HepG2 (cell line): ENCODE data around the gene ZFPL1. TPM values are rescaled to one million over a fixed set of nuclear protein-coding genes. Genes with fewer than 3 reads are reported as not detected.

Experiments used
- ATAC-seq: fragments of 200-7000 bp; cut with Tn5 transposase; 3 replicates; pipeline ENCODE4 v1.9.1; 2020; ENCODE audit warnings: mild to moderate bottlenecking, moderate library complexity
- BruUV-seq: library from RNA; stranded (reverse); fragments of 400-500 nt; replicated peaks from 2 replicates; lab custom pipeline; 2021; lab: Mats Ljungman, UMichigan
- CTCF ChIA-PET: fragments of 300-600 bp; formaldehyde crosslinking; extraction: SDS; loops from one replicate; lab custom pipeline; 2021; ENCODE audit warnings: low total read pairs, inconsistent platforms, low intra/inter-chr PET ratio; lab: Yijun Ruan, JAX
- POLR2A ChIA-PET: fragments of 350-600 bp; sonication (Branson Sonifier 250); formaldehyde crosslinking; loops from one replicate; lab custom pipeline; 2020; ENCODE audit warnings: antibody characterized with exemption, inconsistent platforms; lab: Yijun Ruan, JAX
- DNase-seq: peaks from one replicate; pipeline ENCODE4 v3.0.0-alpha.2; 2015; ENCODE audit warnings: low spot score
- FAIRE-seq: peaks from 3 replicates; lab custom pipeline; 2011; peaks lifted over from hg19 to GRCh38; lab: Jason Lieb, UNC
- H2AFZ ChIP-seq: one replicate; pipeline ENCODE4 v1.6.1; 2011; ENCODE audit warnings: low read length, inconsistent platforms
- H3K27ac ChIP-seq: fragments of 300-600 bp; 3 replicates; pipeline ENCODE4 v1.8.0; 2011; ENCODE audit warnings: mixed run types, mild to moderate bottlenecking, mixed read lengths, low read length, inconsistent platforms; ENCODE audit not compliant: insufficient read depth; ENCODE audit errors: extremely low read length
- H3K27me3 ChIP-seq, 2 experiments: fragments of 200-600 bp in 1 of 2; 2 replicates in 1 of 2; 3 replicates in 1 of 2; pipeline versions ENCODE4 v1.6.0 to v1.8.0; 2011; ENCODE audit warnings: low read length in 2 of 2, mild to moderate bottlenecking in 2 of 2, moderate library complexity in 2 of 2, inconsistent platforms in 1 of 2; ENCODE audit not compliant: insufficient read depth in 2 of 2, control insufficient read depth in 1 of 2
- H3K36me3 ChIP-seq, 2 experiments: fragments of 200-600 bp in 1 of 2; replicated peaks in 1 of 2; 2 replicates in 1 of 2; 3 replicates in 1 of 2; pipeline versions ENCODE4 v1.5.1 to v1.8.0; 2011; ENCODE audit warnings: low read length in 2 of 2, inconsistent platforms in 1 of 2; ENCODE audit not compliant: insufficient read depth in 2 of 2, control insufficient read depth in 1 of 2
- H3K4me1 ChIP-seq: 2 replicates; pipeline ENCODE4 v1.5.1; 2012; ENCODE audit warnings: low read length, inconsistent platforms; ENCODE audit not compliant: insufficient read depth
- H3K4me2 ChIP-seq: 2 replicates; pipeline ENCODE4 v1.6.0; 2011; ENCODE audit warnings: low read depth, low read length, inconsistent platforms
- H3K4me3 ChIP-seq, 3 experiments: fragments of 200-600 bp in 1 of 3; sonication (generic), shearing (Covaris generic) in 1 of 3; replicated peaks in 1 of 3; 2 replicates each; pipeline ENCODE4 v1.5.1; 2011 to 2016; ENCODE audit warnings: low read length in 3 of 3, inconsistent platforms in 2 of 3, low read depth in 2 of 3, mild to moderate bottlenecking in 2 of 3, control low read depth in 1 of 3, mixed read lengths in 1 of 3; ENCODE audit not compliant: insufficient read depth in 1 of 3
- H3K79me2 ChIP-seq: one replicate; pipeline ENCODE4 v1.6.1; 2011; ENCODE audit warnings: low read length, inconsistent platforms; ENCODE audit not compliant: insufficient read depth
- H3K9ac ChIP-seq: 2 replicates; pipeline ENCODE4 v1.6.0; 2011; ENCODE audit warnings: mild to moderate bottlenecking, low read depth, low read length, inconsistent platforms; ENCODE audit not compliant: insufficient read depth
- H3K9me3 ChIP-seq: 2 replicates; pipeline ENCODE4 v1.5.1; 2012; ENCODE audit warnings: mild to moderate bottlenecking, low read length
- H4K20me1 ChIP-seq: 2 replicates; pipeline ENCODE4 v1.6.0; 2011; ENCODE audit warnings: inconsistent platforms, mild to moderate bottlenecking, low read length, moderate library complexity; ENCODE audit not compliant: insufficient read depth
- ARNTL ChIP-seq: sonication (generic); formaldehyde crosslinking; IDR thresholded peaks from 2 replicates; pipeline ENCODE4 v1.4.0; 2020; ENCODE audit warnings: mild to moderate bottlenecking, missing genetic modification reagents
- BORCS8-MEF2B ChIP-seq: sonication (generic); formaldehyde crosslinking; IDR thresholded peaks from 2 replicates; pipeline ENCODE4 v1.8.0; 2022; ENCODE audit warnings: mild to moderate bottlenecking, missing genetic modification reagents
- CTCF ChIP-seq: sonication (generic); formaldehyde crosslinking; IDR thresholded peaks from 2 replicates; pipeline ENCODE4 v1.5.0; 2020; ENCODE audit warnings: mild to moderate bottlenecking, missing genetic modification reagents, moderate library complexity
- DMTF1 ChIP-seq: sonication (generic); formaldehyde crosslinking; IDR thresholded peaks from 2 replicates; pipeline ENCODE4 v1.4.0; 2020; ENCODE audit warnings: mild to moderate bottlenecking, missing genetic modification reagents
- HINFP ChIP-seq: sonication (generic); formaldehyde crosslinking; IDR thresholded peaks from 2 replicates; pipeline ENCODE4 v1.4.0; 2020; ENCODE audit warnings: low read depth, mild to moderate bottlenecking, missing genetic modification reagents
- TFAP4 ChIP-seq: sonication (generic); IDR thresholded peaks from 2 replicates; pipeline ENCODE4 v1.6.1; 2016; ENCODE audit warnings: low read depth, borderline replicate concordance
- TOPORS ChIP-seq: sonication (generic); formaldehyde crosslinking; IDR thresholded peaks from 2 replicates; pipeline ENCODE4 v1.8.0; 2023; ENCODE audit warnings: mild to moderate bottlenecking, missing genetic modification reagents
- ZNF484 ChIP-seq: sonication (generic); formaldehyde crosslinking; IDR thresholded peaks from 2 replicates; pipeline ENCODE4 v1.5.1; 2020; ENCODE audit warnings: mild to moderate bottlenecking, low read depth, missing genetic modification reagents, borderline replicate concordance
- ZNF678 ChIP-seq: sonication (generic); formaldehyde crosslinking; IDR thresholded peaks from 2 replicates; pipeline ENCODE4 v1.4.0; 2020; ENCODE audit warnings: mild to moderate bottlenecking, missing genetic modification reagents
- ZSCAN29 ChIP-seq: sonication (generic); formaldehyde crosslinking; conservative IDR thresholded peaks from 2 replicates; pipeline ENCODE4 v1.4.0; 2020; ENCODE audit warnings: mild to moderate bottlenecking, missing genetic modification reagents
- ZXDC ChIP-seq: sonication (generic); formaldehyde crosslinking; IDR thresholded peaks from 2 replicates; pipeline ENCODE4 v1.5.0; 2020; ENCODE audit warnings: mild to moderate bottlenecking, missing genetic modification reagents
- WGBS: methylation state at CpG from one replicate; pipeline ENCODE4 v1.1.6; 2017; ENCODE audit warnings: low lambda C conversion rate; 5-methylcytosine and 5-hydroxymethylcytosine counted together
- in situ Hi-C: cut with HindIII; loops from 2 replicates; pipeline ENCODE4 v1.10.0; 2017; ENCODE audit warnings: low pct_unique_long_range_greater_than_20kb; ENCODE audit not compliant: extremely low pct_ligation_motif_present
- intact Hi-C: fragments of 100-400 bp; cut with micrococcal nuclease; formaldehyde crosslinking; loops from one replicate; pipeline ENCODE4 v1.10.0; 2022; ENCODE audit not compliant: unreplicated experiment
- polyA plus RNA-seq, 8 experiments: library from polyadenylated mRNA; depleted of rRNA in 3 of 8; stranded (reverse) in 7 of 8; unstranded in 1 of 8; fragments of >200 nt; fragmentation: Illumina TruSeq in 4 of 8; extraction: Trizol in 4 of 8; gene quantifications; 2 replicates each; pipeline versions ENCODE4 v1.2.1 to v1.2.3, GENCODE V29; 2011 to 2016; ENCODE audit warnings: low read depth in 4 of 8, missing spikeins in 1 of 8, mixed read lengths in 1 of 8; ENCODE audit not compliant: insufficient read depth in 1 of 8
- total RNA-seq, 5 experiments: library from RNA; depleted of rRNA; stranded (reverse); fragments of >200 nt; fragmentation: Illumina TruSeq; extraction: Trizol; gene quantifications; 2 replicates each; pipeline ENCODE4 v1.2.3, GENCODE V29; 2016; ENCODE audit warnings: low read depth in 1 of 5

ZFPL1 gene
- total and polyA plus RNA-seq, 2 of the 13 experiments (the other 11 are each of a cell fraction or from before 2014, with no cell fraction given) = 32.2 to 56.0 TPM

GRCh38 chr11:65121447-65121864, 37.4 kb downstream of the ZFPL1 start:
- peak; percentile 10 for ATAC-seq
- 0% methylated on average over 17 of the region's 22 CpGs for WGBS
- in situ Hi-C loops = no loop called here
- Histone ChIP-seq H3K4me1 (peaks cover 41% of the 10 kb centered on the region), H3K27ac (peak overlapping the region; percentile 76), H2AFZ (no peak overlapping the region), H3K36me3 (peaks cover 19 to 44% of the 10 kb centered on the region in 2 experiments), H3K27me3 (no peaks in the 10 kb centered on the region; a peak in 1 of 5 replicates), H3K9ac (peak overlapping the region; percentile 95), H3K9me3 (no peaks in the 10 kb centered on the region), H3K4me2 (peak overlapping the region; percentile 96), H3K79me2 (peaks cover 46% of the 10 kb centered on the region), H3K4me3 (peak overlapping the region; percentile 79 to 91 (median 81)), H4K20me1 (no peaks in the 10 kb centered on the region)
- no peak for FAIRE-seq
- intact Hi-C loops = no loop called here
- DNase-seq = no peak
- ChIA-PET CTCF (no interaction called here), POLR2A (interaction anchor here (0.5 to 4.9 kb wide), 31 partner anchors 10 to 531 kb away, joined by 3 to 105 read pairs (median 4); partner anchors contain the start of genes ARL2, BATF2, CAPN1 and DPF2)
- no TSS peak for BruUV-seq
- TF ChIP-seq ZSCAN29 (CRISPR knock-in tag) = 0 out of 2 replicates have a peak, but pooled peaks have one; percentile 8
- peak; percentile 28; the same call in 1 of the 2 replicates for TF ChIP-seq CTCF (CRISPR knock-in tag)
- TF ChIP-seq ZNF484 = no peak
- TF ChIP-seq ZNF678 (CRISPR knock-in tag) = 0 out of 2 replicates have a peak, but pooled peaks have one; percentile 14
- TF ChIP-seq DMTF1 = 0 out of 2 replicates have a peak, but pooled peaks have one; percentile 19
- TF ChIP-seq TOPORS (CRISPR knock-in tag) = peak; percentile 8; the same call in 1 of the 2 replicates
- TF ChIP-seq ARNTL = peak; percentile 56; the same call in 1 of the 2 replicates
- TF ChIP-seq BORCS8-MEF2B (CRISPR knock-in tag) = peak; percentile 17; the same call in 1 of the 2 replicates
- 0 out of 2 replicates have a peak, but pooled peaks have one; percentile 11 for TF ChIP-seq HINFP (CRISPR knock-in tag)
- TF ChIP-seq TFAP4 = peak; percentile 32; the same call in 1 of the 2 replicates
- TF ChIP-seq ZXDC (CRISPR knock-in tag) = 0 out of 2 replicates have a peak, but pooled peaks have one; percentile 4
